ENCODE measurements around the gene PTGER3.

The PTGER3 gene

DNA sequence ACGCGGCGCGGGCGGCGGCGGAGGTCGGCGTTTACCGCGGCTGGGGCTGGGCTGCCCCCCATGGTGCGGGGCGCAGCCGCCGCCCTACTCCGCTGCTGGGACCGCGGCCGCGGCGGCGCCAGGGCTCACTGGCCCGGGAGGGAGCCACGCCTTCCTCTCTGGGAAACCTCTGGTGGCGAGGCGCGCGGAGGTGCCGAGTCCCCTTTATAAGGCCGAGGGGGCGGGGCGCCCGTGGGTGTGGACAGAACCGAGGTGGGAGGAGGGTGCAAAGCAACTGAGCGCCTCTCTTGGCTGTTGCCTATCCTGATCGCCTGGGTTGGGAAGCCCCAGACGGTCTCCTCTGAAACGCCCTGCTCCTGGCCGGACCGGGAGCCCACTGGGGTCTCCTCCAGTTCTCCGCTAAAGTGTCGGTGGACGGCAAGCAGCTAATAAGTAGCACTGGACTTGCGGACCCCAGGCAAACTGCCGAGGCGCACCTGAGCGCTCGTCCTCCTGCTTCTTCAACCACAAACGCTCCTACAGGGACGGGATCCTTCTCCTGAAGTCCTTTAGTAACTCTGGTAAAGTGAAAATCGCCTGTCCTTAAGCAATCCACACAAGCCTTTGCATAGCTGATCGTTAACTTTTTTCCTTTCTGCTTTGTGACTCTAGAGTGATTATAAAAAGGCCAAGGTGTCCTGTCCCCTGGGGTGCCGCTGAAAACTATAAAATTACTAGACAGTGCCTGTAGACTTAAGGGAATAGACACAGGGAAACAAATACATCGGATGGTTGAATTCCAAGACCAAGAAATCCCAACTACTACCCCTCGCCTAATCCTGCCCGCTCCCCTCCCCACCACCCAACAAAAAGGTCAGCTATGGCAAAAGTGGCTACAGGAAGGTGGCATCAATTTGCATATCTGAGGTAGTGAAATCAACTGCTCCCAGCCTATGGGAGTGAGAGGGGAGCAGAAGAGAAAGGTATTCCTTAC is at the start of gene PTGER3:
PTGER3 (minus strand) TSS at position 182 of the 973 bp plus-strand sequence. CDS start 239 bp downstream, outside the sequence.
- DNase-seq: no peak

DNA sequence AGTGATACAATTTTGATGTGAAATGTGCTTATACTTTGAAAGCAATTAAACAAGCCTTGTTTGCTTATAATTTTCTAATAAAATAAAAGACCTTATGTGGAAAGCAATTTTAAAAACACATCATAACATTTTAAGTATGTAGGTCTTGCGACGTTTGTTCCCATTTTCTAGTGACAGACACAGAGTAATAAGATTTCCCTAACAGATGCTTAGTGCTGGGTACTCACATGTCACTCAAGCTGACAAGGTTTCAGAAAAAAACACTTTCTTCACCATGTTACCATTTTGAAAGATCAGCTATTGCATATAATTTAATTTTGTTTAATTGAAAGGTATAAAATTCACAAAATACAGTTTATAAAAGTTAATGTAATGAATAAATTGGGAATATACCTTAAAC is 47.3 kb upstream of the PTGER3 start:
- no peak for DNase-seq

DNA sequence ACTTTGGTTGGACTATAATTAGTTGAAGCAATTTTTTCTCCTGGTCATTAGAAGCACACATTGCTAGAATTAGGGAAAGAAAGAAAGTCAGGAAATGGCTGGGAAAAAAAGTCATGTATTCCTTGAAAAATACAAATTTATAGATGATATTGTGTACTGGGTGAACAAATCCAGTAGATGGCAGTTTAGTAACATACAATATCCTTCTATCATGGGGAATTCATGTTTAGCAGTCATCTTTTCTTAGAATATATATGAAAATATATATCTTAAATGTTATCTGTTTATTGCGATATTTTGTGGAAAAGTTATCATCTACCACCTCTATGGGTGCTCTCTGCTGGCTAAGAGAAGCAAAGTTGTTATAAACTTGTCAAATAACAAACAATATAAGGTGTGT is 46.3 kb upstream of the PTGER3 start:
- DNase-seq: no peak

DNA sequence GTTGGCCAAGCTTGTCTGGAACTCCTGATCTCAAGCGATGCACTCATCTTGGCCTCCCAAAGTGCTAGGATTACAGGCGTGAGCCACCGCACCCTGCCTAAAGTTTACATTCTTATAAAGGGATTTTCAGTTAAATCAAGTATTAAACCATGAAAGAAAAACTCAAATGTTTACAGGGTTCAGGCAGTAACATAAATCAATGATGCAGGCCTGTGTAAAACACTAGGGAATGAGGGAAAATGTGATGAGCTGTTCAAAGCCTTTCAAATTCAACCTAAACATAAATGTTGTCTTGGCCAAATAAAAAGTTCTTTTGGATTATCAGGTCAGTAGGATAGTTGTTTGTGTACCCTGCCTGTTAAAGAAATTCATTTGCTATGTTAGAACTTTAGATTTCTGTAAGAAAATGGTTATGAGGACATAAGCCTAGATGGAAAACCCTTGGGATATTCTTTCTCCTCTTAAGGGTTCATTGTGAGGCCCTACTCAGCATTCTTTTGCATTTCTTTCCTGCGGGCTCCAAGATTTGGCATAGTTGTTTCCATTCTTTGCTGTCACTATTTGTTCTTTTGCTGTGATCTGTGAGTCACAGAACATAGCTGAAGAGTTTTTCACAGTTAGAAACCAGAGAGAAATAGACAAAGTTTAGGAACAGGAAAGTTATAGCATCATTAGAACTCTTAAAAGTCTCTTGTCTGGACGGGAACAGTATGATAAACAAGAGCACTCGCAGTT is 42.1 kb upstream of the PTGER3 start:
- DNase-seq: no peak

DNA sequence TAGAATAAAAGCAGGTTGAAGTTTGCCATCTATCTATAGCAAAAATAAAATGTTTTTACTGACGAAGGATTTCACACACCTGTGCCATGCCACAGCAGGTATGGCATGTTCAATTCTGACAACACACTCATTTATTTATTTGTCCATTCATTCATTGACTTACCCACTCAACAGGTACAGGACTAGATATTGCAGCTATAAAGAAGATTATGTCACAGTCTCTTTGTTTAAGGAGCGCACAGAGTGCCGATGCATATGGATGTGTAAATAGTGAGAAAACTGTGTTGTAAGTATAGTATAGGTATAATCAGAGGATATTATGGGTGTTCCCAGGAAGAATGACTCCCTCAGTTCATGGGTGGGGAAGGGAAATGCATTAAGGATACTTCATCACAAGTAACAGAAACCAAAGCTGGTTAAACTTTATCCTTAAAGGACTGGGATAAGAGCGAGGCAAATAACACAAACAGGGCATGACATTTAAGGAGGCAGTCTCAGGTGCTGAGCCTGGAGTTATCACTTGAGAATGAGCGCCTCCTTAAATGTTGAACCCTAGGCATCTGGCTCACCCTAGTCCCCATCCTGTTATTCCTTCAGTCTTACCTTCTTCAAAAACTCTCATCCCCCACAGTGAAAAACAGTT is 41.1 kb upstream of the PTGER3 start:
- DNase-seq: no peak

DNA sequence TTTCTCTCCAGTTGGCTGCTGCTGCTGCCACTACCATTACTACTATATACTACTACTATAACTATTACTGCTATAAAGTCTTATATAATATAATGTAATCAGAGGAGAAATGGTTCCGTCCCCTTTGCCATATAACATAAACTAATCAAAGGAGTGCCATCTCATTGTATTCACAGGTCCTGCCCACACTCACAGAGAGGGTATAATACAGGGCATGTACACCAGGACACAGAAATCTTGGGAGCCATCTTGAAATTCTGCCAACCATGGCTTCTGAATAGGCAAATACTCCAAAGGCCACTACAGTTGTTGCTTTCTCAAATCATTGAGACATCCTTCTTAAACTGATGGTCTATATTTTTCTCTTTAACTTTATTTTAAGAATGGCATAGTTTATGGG is 40.1 kb upstream of the PTGER3 start:
- no peak for DNase-seq

DNA sequence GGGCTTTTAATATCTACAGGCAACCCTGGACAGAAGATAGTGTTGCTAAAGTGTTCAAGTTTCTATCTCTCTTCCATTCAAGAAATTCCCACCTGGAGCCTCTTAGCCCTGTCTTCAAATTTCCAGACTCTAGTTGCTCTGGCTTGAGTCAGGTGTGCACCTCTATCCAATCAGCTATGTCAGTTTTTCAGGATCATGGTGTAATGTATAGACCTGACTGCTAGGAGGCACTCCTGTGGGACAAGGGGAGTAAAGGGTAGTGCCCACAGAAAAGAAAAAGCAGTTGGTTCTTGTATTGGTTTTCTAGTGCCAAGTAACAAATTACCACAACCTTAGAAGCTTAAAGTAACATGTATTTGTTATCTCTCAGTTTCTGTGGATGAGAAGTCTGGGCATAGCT is 39.4 kb upstream of the PTGER3 start:
- no peak for DNase-seq

DNA sequence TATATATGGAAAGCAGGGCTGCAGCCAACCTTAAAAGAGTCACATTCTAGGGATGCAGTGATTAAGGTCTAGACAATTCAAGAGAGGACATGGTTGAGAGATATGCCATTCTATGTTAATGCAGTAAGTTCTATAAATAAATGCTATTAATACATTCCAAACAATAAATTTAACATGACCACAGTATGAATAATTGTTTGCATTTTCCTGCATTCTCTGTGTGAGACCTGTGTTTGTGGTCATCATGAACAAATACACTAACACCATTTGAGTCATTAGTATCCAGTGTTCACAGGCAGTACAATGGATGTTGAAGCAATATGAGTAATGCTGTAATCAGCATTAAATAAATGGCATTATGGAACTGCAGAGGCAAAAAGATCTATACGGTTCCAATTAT is 38.7 kb upstream of the PTGER3 start:
- DNase-seq: no peak

DNA sequence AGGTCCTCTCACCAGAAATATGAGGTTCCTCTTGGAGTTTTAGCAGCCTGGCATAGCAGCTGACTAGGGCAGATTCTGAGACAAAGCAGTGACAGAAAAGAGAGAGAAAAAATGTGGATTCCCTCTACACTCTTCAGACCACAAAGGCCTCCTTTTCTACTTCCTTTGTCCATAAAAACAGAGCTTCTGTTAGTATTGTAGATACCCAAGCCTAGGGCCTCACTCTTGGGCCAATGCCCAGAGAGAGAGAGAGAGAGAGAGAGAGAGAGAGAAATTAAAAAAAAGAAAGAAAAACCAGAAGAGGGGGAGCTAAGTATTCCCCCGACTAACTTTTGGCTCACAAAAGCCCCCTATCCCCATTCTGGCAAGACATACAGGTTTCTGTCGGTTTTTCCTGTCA is 35.7 kb upstream of the PTGER3 start:
- no peak for DNase-seq

DNA sequence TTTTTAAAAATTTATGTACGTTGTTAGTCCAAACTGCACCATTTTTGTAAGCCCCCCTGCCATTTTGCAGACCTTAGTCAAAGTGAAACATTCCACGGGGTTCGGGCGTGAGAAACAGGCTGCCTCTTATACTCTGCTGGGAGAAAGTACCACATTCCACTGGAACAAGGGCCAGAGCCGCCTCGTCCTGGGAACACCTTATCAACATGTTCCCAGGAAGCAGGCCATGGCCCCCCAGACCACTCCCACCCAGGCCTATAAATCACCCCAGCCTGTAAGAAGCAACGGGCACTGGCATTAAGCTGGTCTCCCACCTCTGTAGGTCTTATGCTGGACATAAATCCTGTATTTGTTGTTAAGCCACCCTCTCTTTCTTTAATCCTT is 34.1 kb upstream of the PTGER3 start:
- no peak for DNase-seq

DNA sequence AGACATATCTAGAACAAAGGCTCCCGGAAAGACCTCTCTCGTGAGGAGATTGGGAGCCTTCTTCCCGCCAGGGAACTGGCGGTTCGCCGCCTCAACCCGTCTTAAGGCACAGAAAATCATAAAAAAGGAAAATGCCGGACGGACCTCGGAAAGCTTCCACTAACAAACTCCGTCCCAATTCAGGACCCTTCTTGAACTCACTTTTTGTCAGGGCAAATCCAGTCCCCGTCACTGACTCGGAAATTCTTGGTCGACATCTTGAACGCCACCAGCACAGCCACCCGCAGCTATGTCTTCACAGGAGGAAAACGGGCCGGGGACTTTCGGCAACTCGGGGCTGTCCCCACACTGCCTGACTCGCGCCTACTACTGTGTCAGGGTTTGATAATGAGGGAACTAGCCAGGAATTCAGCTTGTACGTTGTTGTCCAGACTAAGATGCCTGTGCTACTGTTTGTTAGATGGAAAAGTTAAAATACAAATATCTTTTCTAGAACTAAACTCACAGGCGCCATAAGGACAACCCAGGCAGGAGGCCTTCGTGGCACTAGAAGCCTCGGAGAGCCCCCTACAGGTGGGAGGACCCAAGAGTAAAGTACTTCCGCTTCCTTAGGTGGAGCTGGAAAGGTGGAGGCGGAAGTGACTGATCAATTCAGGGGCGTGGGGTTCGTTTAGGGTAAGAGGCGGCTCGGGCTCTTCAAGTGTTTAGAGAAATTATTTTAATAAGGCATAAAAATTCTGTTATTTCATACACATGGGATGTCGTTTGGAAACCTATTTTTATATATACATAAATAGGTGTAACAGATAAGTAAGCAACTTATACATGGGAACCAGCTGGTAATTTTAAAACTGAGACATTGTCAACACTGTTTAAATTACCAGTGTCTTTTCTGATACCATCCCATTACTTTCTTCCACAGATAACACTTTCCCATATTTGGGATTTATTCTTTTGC is 33.4 kb upstream of the PTGER3 start, which contains the start of gene ZRANB2:
ZRANB2 (minus strand) TSS at position 297 of the 958 bp plus-strand sequence; CDS start at position 257, 40 bp downstream.
- peak; percentile 71 for DNase-seq

DNA sequence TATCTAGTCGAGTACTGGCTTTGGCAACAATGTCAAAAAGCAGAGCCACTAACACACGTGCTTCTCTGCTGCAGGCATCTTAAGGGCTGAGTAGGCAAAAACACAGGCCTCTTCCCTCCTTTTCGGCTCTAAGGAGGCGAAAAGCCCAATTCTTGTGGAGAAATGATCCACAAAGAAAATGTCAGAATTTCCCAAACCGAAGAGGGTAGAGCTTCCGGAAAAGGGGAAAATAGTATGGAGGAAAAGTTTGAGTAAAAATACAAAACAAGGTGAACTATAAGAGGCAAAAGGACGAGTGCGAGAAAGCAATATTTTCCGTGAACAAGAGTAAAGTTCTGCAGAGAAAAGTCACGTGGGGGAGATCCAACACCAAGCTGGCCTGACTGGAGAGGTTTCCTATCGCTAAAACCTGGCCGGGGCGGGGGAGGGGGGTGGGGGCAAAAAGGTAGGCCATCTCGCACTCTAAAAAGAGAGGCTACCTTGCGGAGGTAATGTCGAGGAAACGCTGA is 32.7 kb upstream of the PTGER3 start:
- DNase-seq: no peak

DNA sequence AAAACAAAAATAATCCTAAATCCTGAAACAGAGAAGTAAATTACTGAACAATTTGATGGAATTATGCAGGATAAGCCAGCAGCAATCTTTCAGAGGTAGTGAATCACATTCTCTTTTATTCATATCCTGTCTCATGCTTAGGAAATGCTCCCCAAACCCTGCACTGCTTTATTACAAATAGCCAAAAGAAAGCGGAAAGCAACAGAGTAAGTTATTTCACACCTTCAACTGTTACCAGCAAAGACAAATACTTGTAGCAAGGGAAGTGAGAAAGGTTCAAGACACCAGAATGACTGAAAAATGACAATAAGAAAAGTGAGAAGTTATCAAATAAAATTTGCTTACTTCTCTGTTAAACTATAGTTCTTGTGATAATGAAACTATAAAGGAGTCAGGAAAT is 27.1 kb upstream of the PTGER3 start:
- DNase-seq: no peak

DNA sequence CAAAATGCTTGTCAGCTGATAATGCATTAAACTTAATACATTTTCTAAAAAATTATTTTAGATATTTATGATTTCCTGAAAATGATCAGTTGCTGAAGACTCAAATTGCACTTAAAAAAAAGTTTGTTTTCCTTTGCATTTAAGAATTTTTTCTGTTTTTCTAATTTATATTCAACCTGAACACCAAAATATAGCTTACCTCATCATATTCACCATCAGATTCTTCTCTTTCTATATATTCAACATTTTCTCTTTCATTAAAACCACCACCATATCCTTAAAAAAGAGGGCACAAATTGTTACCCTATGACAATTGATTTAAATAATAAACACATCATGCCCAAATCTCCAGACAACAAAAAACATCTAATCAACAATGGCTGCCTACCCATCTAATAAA is 24.7 kb upstream of the PTGER3 start:
- DNase-seq: no peak

DNA sequence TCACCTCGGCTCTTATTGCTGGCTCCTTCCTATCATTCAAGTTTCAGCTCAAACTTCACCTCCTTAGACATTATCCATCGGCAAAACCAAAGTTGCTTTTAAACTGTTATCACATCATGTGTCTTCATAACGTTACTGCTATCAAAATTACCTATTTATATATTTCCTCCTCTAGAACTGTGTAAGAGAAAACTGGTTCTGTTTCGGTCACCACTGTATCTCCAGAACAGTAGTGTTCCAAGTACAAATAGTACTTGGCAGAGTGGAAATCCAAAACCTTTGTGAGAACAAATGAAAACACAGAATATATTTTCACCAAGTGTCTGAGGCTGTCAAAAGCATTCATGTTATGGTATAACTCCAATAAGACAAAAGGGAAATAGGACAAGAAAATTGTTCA is 24.1 kb upstream of the PTGER3 start:
- no peak for DNase-seq

DNA sequence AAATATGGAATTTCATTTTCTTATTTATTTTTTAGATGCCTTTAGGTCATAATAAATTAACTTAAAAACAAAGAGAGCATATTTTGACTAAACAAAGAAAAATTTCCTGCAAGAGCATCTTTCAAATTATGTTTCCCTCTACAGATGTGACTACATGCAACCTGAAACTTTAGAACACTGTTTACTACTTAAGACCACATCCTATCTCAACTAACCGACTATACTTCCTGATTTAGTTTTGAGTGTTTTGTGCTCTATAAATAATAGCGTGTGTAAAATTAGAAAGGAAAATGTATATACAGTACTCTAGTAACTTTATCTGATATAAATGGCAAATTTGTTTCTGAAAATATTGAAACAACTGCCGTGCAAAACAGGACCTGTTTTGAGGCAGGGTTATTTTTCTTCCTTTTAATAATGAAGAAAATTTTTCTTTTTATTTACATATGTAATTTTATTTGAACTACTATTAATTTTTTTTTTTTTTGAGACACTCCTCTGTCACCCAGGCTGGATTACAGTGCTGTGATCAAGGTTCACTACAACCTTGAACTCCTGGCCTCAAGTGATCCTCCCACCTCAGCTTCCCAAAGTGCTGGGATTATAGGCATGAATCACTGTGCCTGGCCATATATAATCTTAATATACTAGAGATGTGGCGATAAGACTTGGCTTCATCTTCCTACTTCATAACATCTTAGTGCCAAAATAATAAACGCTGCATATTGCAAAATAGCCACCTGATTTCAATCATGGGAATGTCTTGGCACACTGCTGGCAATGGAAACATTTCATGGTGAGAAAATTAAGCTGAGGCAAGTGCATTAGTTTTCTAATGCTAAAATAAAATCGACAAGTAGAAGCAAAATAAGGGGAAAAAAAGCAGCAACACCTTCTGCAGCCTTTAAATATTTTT is 21.0 kb upstream of the PTGER3 start:
- no peak for DNase-seq

DNA sequence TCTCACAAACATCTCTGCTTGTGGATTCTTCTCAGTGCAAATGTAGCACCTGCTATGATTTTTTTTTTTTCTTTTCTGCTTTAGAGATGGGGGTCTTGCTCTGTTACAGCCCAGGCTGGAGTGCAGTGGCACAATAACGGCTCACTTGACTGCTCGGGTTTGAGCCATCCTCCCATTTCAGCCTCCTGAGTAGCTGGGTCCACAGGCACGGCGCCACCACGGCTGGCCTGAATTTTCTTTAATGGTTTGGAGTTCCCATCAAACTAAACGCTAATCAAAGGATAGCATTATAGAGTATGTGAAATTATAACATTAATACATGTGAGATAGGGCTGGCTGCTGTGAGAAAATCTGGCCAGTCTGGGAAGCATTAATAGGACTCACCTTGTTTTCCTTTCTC is 7.2 kb upstream of the PTGER3 start:
- DNase-seq: no peak

DNA sequence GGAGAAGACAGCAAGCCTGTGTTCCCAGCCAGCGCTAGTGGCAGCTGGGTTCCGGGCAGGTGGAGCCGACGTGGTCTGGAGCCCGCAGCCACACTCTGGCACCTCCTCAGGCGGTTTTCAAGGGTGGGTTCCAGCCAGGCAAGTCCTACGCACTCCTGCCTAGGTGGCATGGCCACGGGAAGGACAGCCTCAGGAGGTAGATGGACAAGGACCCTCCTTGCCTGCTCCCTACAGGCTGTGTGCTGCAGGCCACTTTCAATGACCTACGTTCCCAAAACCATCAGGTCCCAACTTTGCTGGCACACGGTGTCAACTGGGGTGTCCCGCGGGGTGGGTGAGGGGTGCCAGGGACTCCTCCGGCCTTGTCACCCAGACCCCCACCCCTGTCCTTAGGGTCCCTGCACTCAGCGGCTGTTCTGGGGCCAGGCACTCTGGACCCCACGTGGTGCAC is 6.7 kb upstream of the PTGER3 start:
- DNase-seq: no peak

DNA sequence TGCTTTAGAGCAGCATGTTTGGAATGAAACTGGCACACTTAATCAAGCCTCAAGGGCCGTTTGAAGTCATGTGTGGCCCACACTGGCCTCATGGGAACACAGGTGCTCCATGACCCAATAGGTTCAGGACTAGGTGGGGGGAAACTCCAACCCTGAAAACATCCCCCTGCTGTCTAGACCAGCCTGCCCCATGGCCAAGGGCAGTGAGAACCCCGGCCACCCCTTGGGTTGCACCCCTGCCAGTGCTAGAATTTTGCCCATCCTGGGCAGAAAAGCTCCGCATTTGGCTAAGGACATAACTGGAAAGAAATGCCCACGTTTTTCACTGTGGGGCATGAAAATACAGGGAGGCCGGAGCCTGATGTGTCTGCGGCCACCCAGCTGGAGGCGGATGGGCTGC is 6.1 kb upstream of the PTGER3 start:
- DNase-seq: no peak

DNA sequence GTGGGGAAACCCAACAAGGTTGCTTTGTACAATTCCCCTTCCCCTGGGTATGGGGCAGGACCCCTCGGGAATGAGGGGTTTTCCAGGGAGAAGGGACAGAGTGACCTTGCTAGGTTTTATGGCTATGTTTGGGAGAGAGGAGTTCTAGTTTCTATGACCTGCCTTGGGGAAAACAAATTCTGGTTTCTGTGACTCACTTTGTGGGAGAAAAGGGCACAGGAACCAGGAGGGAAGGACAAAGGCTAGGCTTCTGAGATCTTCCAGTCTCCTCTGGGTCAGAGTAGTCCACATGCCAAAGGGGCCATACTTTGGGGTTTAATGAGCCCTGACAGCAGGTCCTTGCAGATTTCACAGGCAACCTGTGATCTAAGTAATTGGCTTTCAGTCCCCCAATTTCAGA is 5.5 kb upstream of the PTGER3 start:
- DNase-seq: no peak
